T follicular helper cell (primary cell): ENCODE measurements around the gene GLI2.

ENCODE experiments used
- DNase-seq: peaks from one replicate; pipeline ENCODE4 v3.0.0-alpha.2; 2020; ENCODE audit warnings: low read depth

GLI2 gene

GRCh38 chr2:120712180-120712681 is 23.4 kb upstream of the GLI2 start:
- DNase-seq: no peak

- no peak for DNase-seq
Measured at GRCh38 chr2:120715353-120715752, 20.3 kb upstream of the GLI2 start.

GRCh38 chr2:120715941-120716340 is 19.7 kb upstream of the GLI2 start:
- no peak for DNase-seq

- no peak for DNase-seq
Measured at GRCh38 chr2:120716641-120717585, 18.8 kb upstream of the GLI2 start.

GRCh38 chr2:120719491-120719890 is 16.2 kb upstream of the GLI2 start:
- no peak for DNase-seq

GRCh38 chr2:120720231-120720630 is 15.4 kb upstream of the GLI2 start:
- DNase-seq: no peak

GRCh38 chr2:120720746-120721375 is 14.8 kb upstream of the GLI2 start:
- no peak for DNase-seq

GRCh38 chr2:120722246-120722567 is 13.5 kb upstream of the GLI2 start:
- DNase-seq: no peak

- no peak for DNase-seq
Measured at GRCh38 chr2:120722568-120723421, 12.9 kb upstream of the GLI2 start.

GRCh38 chr2:120726245-120726644 is 9.4 kb upstream of the GLI2 start:
- no peak for DNase-seq

GRCh38 chr2:120729406-120730399 is 6.0 kb upstream of the GLI2 start:
- no peak for DNase-seq

GRCh38 chr2:120731175-120731574 is 4.5 kb upstream of the GLI2 start:
- no peak for DNase-seq

- no peak for DNase-seq
Measured at GRCh38 chr2:120732506-120733237, 3.0 kb upstream of the GLI2 start.

- no peak for DNase-seq
Measured at GRCh38 chr2:120733238-120733932, 2.3 kb upstream of the GLI2 start.

- DNase-seq: no peak
Measured at GRCh38 chr2:120734930-120735651, 577 bp upstream of the GLI2 start.

GRCh38 chr2:120736202-120736623 is 545 bp downstream of the GLI2 start:
- no peak for DNase-seq

- no peak for DNase-seq
Measured at GRCh38 chr2:120736624-120737339, 1.1 kb downstream of the GLI2 start.

GRCh38 chr2:120737340-120738101 is 1.9 kb downstream of the GLI2 start:
- DNase-seq: no peak
